HEK293 (cell line): ENCODE measurements around the gene ELF3.

Experiments
- AEBP2 ChIP-seq: fragments of 450-650 bp; formaldehyde crosslinking; IDR thresholded peaks from 2 replicates; pipeline ENCODE4 v1.5.1; 2016; ENCODE audit warnings: missing biosample characterization, missing genetic modification characterization, borderline replicate concordance
- CTCF ChIP-seq: fragments of 450-650 bp; formaldehyde crosslinking; IDR thresholded peaks from 2 replicates; pipeline ENCODE4 v1.5.1; 2016; ENCODE audit warnings: missing biosample characterization, missing genetic modification characterization
- PRDM1 ChIP-seq: fragments of 450-650 bp; formaldehyde crosslinking; IDR thresholded peaks from 2 replicates; pipeline ENCODE4; 2016; ENCODE audit warnings: missing biosample characterization, missing genetic modification characterization
- ZNF112 ChIP-seq: fragments of 450-650 bp; formaldehyde crosslinking; IDR thresholded peaks from 2 replicates; pipeline ENCODE4 v1.5.0; 2017; ENCODE audit warnings: missing biosample characterization, missing genetic modification characterization
- ZNF121 ChIP-seq: fragments of 450-650 bp; formaldehyde crosslinking; IDR thresholded peaks from 2 replicates; pipeline ENCODE4 v1.5.1; 2016; ENCODE audit warnings: missing biosample characterization, missing genetic modification characterization
- ZNF510 ChIP-seq: fragments of 450-650 bp; formaldehyde crosslinking; IDR thresholded peaks from 2 replicates; pipeline ENCODE4 v1.5.1; 2018; ENCODE audit warnings: mild to moderate bottlenecking, missing genetic modification characterization, missing biosample characterization; ENCODE audit not compliant: insufficient replicate concordance

- TF ChIP-seq PRDM1 (tag by site-specific recombination) (no peak), ZNF121 (no peak), CTCF (no peak), AEBP2 (tag by site-specific recombination) (no peak), ZNF112 (no peak), ZNF510 (tag by site-specific recombination) (no peak)
These were observed 3.2 kb downstream of the ELF3 start for GRCh38 chr1:202013603-202014002.
